A549 (cell line): ENCODE measurements around the gene ARHGAP19.

Experiments
- BHLHE40 ChIP-seq: IDR thresholded peaks from 2 replicates; pipeline ENCODE4 v1.6.1; 2012; ENCODE audit warnings: low read depth, low read length, inconsistent platforms
- CBX2 ChIP-seq: fragments of 200-600 bp; sonication (generic); IDR thresholded peaks from 2 replicates; pipeline ENCODE4 v1.6.1; 2016; ENCODE audit warnings: low read depth, mild to moderate bottlenecking, borderline replicate concordance
- CBX8 ChIP-seq: fragments of 200-600 bp; sonication (generic); IDR thresholded peaks from 2 replicates; pipeline ENCODE4 v1.6.1; 2016
- CEBPB ChIP-seq, 2 experiments: fragments of >200 bp in 1 of 2; sonication (Bioruptor Twin) in 1 of 2; formaldehyde crosslinking in 1 of 2; IDR thresholded peaks; 2 replicates each; pipeline ENCODE4 v1.6.1; 2012 to 2016
- CHD4 ChIP-seq: fragments of 200-600 bp; sonication (generic); IDR thresholded peaks from 2 replicates; pipeline ENCODE4 v1.6.1; 2016; ENCODE audit warnings: antibody characterized with exemption, mild to moderate bottlenecking, borderline replicate concordance
- CTCF ChIP-seq: fragments of >200 bp; sonication (Bioruptor Twin); formaldehyde crosslinking; IDR thresholded peaks from 3 replicates; pipeline ENCODE4 v1.5.1; 2016
- JUNB ChIP-seq: fragments of >200 bp; sonication (Bioruptor Twin); formaldehyde crosslinking; IDR thresholded peaks from 2 replicates; pipeline ENCODE4 v1.6.1; 2016
- NPAS2 ChIP-seq: fragments of 250-450 bp; sonication (Bioruptor Pico); IDR thresholded peaks from 2 replicates; pipeline ENCODE4 v1.8.0; 2022; ENCODE audit warnings: mild to moderate bottlenecking, moderate library complexity, borderline replicate concordance
- PHF8 ChIP-seq: fragments of 200-600 bp; sonication (generic); IDR thresholded peaks from 2 replicates; pipeline ENCODE4 v1.6.1; 2016; ENCODE audit warnings: low read depth, mild to moderate bottlenecking, antibody characterized with exemption, moderate library complexity, borderline replicate concordance
- POLR2A ChIP-seq: IDR thresholded peaks from 2 replicates; pipeline ENCODE4 v1.6.1; 2012; ENCODE audit warnings: mild to moderate bottlenecking, low read length
- REST ChIP-seq: fragments of 200-600 bp; sonication (generic); IDR thresholded peaks from 2 replicates; pipeline ENCODE4 v1.6.1; 2016; ENCODE audit warnings: antibody characterized with exemption, mild to moderate bottlenecking, moderate library complexity

- TF ChIP-seq CTCF: peak; percentile 78
- TF ChIP-seq CEBPB (IDR thresholded peaks at IDR 0.05): no peak
- no peak for TF ChIP-seq POLR2A
- TF ChIP-seq REST: no peak
- no peak for TF ChIP-seq BHLHE40
- TF ChIP-seq PHF8: no peak
- TF ChIP-seq JUNB: no peak
- TF ChIP-seq CBX8: no peak
- no peak for TF ChIP-seq CBX2
- no peak for TF ChIP-seq CHD4
- no peak for TF ChIP-seq NPAS2 (CRISPR knock-in tag)
Observed at GRCh38 chr10:97278491-97278989, 13.9 kb downstream of the ARHGAP19 start.
